GM21515 (cell line): Measurements from ENCODE around the gene GPC3.
"Not testable (repeated sequence)": the region's sequence is repeated elsewhere in the genome, so short reads cannot be mapped to it uniquely, and the experiment has no call there.

Experiments used
- ATAC-seq: cut with Tn5 transposase; IDR thresholded peaks from one replicate; pipeline ENCODE4 v1.9.1; 2021; ENCODE audit not compliant: unreplicated experiment

Gene GPC3

GRCh38 chrX:133905305-133905704, 80.1 kb downstream of the GPC3 start:
- no peak for ATAC-seq

- ATAC-seq, result no peak
These were observed 87.7 kb downstream of the GPC3 start for GRCh38 chrX:133897593-133898163.

- no peak for ATAC-seq
These were observed 93.1 kb downstream of the GPC3 start for GRCh38 chrX:133892337-133892736.

DNA sequence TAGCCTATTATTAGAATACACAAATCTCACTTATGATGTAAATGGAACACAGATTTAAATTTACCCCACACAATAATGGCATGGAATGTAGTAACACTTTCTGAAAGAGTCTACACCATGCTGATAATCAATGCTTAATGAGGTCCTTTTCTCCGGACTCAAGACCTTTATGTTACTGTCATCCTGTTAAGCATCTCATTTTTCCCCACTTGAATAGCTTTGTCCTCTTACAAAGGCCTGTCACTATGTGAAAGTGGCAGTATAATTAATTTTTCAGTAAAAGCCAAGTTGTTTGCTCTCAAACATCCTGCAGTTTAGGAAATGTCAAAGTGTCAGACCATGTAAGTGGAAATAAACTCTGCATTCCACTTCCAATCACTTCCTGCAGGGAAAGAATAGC, 96.4 kb downstream of the GPC3 start:
- ATAC-seq, result no peak

DNA sequence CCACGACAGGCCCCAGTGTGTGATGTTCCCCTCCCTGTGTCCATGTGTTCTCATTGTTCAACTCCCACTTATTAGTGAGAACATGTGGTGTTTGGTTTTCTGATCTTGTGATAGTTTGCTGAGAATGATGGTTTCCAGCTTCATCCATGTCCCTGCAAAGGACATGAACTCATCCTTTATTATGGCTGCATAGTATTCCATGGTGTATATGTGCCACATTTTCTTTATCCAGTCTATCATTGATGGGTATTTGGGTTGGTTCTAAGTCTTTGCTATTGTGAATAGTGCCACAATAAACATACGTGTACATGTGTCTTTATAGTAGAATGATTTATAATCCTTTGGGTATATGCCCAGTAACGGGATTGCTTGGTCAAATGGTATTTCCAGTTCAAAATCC, 97.3 kb downstream of the GPC3 start:
- not testable (repeated sequence) for ATAC-seq

DNA sequence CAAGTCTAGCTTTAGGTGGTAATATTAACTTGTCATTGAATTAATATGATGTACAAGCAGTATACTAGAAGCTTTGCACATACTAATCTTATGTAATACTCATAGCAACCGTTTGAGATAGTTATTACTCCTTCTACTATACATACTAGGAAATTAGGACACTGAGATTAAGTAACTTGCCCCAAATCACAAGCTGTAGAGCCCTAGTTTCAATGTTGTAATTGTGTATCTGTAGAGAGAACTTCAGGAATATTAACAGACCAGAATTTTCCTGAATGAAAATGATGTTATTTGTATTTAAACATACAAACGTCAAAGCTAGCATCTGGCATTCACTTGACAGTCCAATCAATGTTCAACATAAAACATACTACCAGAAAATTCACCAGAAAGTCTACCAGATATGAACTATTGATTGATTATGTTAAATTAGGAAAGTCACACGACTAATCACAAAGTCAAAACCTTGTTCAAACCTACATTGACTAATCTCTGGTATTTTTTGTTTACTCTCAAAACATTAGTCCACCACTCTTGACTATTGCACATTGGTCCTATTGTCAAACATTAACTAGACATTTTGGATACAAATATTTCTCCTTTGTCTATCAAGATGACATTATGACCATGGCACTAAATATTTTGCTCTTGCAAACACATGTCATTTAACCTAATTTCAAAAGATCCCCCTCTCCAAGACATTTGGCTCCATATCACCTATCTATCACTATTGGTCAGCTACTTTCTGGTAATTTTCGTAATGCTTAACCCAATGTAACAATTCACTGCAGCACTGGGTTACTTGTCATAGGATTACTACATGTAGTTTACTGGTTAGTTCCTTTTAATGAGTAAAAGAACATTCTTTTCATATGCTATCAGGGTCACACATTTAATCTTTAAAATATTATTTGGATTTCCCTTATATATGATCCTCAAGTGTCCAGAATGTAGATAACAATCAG, 100.7 kb downstream of the GPC3 start:
- ATAC-seq, result no peak

GRCh38 chrX:133881893-133882292, 103.5 kb downstream of the GPC3 start:
- ATAC-seq, result no peak

DNA sequence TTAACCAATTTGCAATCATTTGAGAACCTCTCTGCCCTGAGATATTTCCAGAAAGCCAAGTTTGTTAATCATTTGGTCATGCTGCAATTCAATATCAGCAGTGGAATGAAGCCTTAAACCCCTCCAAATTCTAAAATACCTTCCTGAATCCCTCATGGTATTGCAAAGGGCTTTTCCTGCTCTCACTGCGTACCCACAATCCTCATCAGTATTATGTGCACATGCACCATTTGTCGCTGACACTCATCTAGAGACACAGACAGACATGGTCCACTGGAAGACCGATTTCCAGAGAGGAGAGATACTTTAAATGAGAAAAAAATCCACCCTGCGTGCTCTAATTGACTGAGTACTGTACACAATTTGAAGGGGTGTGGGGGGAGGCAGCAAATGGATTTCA, 104.4 kb downstream of the GPC3 start:
- ATAC-seq, result no peak

DNA sequence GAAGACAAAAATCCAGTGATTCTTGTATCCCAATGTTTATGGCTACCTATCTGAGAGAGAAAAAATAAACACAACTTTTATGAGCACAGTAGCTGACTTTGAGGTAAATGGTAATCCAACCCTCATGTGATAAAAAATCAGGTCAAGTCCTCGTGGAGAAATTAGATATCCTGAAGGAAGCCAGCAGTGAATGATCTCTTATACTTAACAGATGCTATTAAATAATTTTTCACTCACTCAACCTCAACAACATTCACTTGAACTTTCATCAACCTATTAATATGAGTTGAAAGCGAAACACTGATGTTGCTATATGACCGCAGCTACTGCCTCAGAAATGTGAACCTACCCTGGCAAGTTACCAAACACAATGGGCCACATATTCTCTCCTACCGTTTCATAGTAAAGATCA, 105.4 kb downstream of the GPC3 start:
- ATAC-seq, result no peak

GRCh38 chrX:133878710-133879109, 106.7 kb downstream of the GPC3 start:
- no peak for ATAC-seq

DNA sequence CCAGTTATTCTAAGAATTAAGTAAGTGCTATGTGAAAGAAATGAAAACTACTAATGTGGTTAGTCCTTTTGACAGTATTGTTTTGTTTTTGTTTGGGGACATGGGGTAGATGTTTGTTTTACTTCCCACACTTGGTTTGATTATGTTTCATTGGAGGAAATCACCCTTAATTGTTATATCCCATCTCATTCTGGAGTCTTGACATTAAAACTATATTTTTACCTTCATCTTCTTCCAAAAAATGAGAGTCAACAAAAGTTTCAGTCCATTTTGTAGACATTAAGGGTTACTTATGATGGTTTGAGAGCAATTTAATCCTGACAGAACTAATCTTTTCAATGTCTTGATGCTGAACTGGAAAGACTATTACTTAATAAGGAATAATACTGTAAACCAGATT, 108.7 kb downstream of the GPC3 start:
- no peak for ATAC-seq

- no peak for ATAC-seq
These were observed 116.1 kb downstream of the GPC3 start for GRCh38 chrX:133869270-133869669.

GRCh38 chrX:133868682-133869081, 116.7 kb downstream of the GPC3 start:
- no peak for ATAC-seq

- no peak for ATAC-seq
These were observed 117.1 kb downstream of the GPC3 start for GRCh38 chrX:133868250-133868649.

DNA sequence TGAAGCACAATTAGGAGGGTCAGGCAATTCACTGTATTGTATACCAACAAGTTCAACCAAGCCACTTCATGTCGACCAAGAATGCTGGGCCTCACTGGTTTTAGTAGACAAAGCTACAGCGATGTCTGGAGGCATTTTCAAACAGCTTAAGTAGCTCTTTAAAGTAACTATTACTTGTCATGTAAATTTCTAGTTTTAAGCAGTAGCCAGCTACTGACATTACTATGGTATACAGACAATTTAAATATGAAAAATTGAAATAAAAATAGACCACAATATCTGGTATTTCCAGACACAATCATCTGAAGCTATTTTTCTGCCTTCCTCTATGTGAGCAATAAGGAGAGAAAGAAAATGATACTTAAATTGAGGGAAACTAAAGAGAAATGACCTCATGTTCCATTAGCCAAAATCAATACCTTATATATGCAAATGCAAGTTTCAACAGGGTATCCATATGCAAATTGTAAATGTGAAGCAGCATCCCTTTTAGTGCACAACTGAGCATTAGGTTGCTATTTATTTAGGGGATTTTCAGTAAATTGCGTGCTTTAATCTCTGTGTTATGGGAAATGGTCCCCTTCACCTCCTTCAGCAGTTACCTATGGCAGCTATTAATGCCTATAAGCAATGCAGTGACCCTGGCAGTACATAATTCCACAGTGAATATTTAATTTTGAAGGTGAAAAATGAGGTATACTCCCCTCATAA, 119.5 kb downstream of the GPC3 start:
- no peak for ATAC-seq

DNA sequence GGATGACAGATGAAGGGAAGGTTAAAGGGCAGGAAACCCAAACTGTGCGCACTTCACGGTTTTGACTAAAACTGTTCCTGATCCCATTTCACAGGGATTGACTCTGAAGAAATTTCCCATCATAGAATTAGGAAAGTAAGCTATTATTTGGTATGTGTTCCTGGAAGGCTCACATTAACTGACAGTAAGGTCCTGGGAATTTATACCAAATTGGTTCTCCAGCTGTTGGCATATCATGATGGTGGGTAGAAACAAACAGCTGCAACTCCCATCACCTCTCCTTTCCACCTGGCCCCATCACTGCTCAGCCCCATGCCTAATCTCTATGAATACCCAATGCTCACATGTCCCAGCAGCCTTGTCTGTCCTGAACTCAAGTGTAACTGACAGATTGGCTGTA, 121.2 kb downstream of the GPC3 start:
- no peak for ATAC-seq

- ATAC-seq, result no peak
These were observed 125.5 kb downstream of the GPC3 start for GRCh38 chrX:133859860-133860259.

- no peak for ATAC-seq
These were observed 126.1 kb downstream of the GPC3 start for GRCh38 chrX:133859336-133859735.

- no peak for ATAC-seq
These were observed 127.6 kb downstream of the GPC3 start for GRCh38 chrX:133857640-133858269.

DNA sequence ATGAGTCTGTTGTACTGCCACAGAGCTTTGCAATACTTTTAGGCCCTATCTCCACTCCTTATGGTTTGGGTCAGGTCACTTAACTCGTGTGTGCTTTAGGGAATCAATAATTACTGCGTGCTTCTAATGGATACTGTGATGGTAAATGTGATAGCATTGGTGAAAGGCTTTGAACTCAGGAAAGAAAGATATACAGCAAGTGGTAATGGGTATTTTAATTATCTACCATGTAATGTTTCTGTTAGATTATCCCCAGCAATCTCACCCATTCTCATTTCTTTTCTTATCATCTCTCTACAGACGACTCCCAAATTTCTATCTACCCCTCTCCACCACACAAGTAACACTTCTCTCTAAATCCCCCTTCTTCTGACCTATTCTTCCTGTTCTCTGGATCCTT, 128.6 kb downstream of the GPC3 start:
- ATAC-seq, result no peak

DNA sequence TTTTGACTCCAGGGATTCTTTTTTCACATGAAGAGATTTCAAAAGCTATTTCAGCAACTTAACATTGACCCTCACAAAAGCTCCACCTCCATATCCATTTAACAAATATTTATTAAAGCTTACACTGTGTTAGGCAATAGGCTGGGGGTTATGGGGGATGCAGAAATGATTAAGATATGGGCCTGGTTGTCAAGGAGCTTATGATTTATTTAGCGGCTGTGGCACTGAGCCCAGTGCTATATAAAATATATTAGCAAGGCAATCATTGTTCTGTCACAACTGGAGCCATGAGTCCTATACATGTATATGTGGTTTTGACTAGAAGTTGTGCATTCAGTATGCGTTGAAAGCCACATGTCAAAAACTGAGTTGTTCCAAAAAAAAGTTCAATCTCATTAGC, 131.1 kb downstream of the GPC3 start:
- no peak for ATAC-seq
